ENCODE measurements around the gene PRR18.
A peak's percentile ranks its signal among the peaks of the same experiment; 100 is the strongest.

The PRR18 gene

DNA sequence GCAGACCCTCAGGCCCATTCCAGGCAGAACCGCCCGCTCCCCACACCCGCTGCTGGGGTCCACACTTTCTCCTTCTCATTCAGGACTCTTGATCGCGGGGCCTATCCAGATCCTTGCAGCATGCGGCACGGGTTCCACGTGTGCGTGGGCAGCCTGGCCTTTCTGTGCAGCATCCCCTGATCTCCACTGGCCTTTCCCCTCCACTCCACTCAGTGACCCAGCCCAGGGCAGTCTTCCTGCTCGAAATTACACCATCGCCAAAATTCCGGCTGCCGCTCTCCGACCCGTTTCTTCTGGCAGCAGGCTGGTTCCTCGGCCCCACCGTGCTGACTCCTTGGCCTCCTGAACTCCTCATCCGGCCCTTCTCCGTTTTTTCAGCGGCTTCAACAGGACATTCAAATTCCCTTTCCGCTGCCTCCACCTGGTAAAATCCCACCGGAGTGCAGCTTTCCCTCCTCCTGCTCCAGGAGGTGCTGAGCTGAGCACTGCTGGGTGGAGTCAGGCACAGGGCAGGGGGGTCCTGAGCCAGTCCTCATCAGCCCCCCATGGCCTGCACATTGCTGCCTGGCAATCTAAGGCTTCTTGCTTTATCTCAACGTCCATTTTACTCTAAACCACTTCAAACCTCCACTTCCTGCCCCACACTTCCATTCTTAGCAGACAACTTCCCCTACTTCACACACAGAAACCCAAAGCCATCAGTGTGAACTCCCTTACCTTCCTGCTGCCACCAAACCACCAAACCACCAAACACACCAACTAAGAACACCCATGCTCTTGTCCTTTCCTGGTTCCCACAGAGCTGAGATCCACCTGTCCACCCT is 25.2 kb upstream of the PRR18 start:
- no peak for DNase-seq

DNA sequence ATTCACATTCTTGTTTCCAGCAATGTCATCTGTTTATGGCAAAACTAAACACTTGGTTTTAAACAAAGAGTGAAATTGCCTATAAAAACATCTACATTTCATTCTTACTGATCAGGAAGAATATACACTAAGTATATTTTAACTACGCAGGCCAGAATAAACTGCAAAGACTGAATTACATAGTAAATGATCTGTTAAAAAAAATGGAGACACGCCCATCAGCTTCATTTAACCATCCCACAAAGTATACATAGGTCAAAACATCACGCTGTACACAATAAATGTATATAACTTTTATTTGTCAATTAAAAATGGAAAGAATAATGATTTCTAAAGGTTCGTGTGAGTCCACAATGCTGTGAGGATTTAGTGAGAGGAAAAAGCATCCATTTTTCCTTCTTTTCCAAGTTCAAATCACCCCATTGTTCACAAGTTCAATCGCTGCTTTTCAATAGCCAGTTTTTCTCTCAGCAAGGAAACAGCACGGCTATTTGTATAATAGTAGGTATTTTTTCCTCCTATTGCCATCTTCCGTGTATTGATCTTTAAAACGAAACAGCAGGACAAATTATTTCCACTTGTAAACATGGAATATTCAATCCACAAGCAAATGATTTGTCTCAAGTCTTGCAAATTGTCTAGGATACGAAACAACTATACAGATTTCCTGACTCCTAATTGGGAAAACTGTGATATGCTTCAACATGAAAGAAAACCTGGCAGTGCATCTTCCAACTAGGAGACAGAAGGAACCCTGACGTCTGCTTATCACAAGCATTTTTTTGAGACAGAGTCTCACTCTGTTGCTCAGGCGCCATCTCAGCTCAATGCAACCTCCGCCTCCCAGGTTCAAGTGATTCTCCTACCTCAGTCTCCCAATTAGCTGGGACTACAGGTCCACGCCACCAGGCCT is 23.6 kb upstream of the PRR18 start:
- DNase-seq = no peak

DNA sequence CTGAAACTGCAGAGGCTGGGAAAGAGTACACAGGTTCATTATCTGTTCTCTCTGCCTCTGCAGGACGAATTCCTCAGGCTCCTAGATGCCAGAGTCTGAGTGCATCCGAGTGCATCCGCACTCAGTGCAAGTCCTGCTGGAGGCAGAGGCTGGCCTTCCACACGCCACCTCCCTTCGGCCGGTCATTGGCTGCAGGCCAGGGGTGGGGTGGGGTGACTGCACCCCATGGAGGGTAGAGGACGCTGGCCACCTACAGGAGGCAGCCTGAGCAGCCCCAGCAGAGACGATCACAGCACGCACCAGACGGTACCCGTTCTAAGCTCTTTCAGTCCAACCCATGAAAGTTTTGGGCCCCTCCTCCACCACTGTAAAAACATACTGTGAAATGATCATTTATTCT is 22.4 kb upstream of the PRR18 start:
- DNase-seq = no peak

DNA sequence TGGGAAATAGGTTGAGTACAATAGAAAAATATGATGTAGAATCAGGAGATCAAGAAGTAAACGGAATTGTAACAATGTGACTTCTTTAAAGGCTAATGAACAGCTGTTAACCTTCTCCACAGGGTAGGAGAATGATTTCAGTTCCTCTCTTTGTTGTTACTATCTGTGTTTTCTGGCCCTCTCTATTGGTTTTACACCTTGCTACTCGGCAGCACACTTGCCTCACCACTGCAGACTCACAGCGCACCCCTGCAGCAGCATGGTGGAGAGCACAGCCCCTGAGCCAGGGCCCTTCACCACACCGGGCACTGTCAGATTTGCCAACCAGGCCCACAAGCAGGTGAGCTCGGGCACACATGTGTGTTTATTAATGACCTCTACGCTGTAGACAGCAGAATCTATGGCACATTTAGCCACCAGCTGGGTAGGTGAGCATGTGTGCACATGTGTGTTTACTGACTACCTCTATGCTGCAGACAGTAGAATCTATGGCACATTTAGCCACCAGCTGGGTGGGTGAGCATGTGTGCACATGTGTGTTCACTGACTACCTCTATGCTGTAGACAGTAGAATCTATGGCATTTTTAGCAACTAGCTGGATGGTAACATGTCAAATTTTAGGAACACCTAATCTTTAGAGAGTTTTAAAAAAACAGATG is 17.3 kb upstream of the PRR18 start:
- no peak for DNase-seq

DNA sequence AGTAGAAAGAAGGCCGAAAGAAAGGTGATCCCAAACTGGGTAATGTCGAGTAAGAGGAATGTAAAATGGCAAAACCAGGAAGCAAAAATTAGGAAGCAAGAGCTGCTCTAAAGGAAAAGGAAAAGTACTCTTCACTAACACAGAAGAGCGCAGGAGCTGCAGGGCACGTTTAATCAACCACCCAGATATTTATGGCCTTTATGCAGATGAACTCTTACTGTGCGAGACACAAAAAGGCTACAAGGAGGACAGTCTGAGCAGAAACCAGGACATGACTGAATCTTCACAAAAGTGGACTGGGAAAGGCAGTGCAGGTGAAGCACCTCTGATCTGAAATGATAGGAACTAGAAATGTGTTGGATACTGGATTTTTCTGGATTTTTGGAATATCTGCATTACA is 15.2 kb upstream of the PRR18 start:
- no peak for DNase-seq

DNA sequence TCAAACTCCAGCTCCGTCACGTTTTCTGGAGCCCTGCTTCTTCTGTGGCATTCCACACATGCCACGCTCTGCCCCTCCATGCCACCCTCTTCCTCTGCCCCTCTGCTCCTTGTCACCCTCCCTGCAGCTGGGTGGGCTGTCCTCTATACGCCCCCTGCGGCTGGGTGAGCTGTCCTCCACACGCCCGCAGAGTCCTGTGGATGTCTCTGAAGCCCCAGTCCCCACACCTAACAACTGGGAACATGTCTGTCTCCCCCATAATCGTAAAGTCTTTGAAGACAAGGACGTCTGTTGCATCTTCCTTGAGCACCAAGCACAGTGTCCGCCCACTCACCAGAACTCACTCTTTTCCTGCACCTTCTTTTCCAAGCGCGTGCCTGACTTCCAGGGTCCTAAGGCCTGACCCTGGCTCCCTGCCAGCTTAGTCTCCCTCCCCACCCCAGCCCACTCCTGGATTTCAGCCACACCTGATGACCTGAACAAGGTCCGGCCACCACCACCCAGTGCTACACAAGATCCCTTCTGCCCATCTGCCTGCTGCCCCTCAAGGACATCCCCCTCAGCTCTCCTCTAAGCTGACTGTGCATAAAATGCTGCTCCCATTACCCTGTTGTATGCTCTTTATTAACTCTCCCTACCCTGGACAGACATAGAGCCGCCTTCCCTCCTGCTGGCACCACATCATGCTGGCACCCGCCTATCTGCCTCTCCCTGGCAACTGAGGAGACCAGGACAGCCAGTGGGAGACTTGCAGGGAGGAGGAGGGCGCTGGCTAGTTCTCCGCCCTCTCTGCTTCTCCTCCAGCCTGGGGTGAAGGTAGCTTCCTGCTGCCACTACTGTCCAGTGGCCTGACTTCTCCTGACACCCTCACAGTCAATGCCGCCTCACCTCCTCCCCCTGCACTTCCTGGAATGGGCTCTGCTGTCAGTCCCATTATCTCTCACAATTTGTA is 10.7 kb upstream of the PRR18 start:
- peak; percentile 32 for DNase-seq

DNA sequence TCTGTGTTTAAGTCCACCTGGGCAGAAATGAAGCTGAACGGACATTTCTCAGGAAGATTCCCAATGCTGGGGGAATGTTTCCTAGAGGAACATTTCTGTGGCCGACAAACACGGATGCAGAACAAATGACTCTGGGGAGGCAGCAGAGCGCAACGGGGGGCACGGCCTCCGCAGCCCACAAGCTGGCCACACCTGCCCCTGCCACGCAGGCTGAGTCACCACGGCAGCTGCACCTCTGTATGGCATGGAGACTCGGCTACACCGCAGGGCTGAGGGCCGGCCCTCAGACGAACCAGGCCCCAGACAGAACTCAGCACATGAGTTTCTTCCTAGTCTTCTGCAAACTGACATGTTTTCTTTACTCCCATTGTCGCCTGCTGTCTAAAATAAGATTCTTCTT is 10.0 kb upstream of the PRR18 start:
- DNase-seq = no peak

DNA sequence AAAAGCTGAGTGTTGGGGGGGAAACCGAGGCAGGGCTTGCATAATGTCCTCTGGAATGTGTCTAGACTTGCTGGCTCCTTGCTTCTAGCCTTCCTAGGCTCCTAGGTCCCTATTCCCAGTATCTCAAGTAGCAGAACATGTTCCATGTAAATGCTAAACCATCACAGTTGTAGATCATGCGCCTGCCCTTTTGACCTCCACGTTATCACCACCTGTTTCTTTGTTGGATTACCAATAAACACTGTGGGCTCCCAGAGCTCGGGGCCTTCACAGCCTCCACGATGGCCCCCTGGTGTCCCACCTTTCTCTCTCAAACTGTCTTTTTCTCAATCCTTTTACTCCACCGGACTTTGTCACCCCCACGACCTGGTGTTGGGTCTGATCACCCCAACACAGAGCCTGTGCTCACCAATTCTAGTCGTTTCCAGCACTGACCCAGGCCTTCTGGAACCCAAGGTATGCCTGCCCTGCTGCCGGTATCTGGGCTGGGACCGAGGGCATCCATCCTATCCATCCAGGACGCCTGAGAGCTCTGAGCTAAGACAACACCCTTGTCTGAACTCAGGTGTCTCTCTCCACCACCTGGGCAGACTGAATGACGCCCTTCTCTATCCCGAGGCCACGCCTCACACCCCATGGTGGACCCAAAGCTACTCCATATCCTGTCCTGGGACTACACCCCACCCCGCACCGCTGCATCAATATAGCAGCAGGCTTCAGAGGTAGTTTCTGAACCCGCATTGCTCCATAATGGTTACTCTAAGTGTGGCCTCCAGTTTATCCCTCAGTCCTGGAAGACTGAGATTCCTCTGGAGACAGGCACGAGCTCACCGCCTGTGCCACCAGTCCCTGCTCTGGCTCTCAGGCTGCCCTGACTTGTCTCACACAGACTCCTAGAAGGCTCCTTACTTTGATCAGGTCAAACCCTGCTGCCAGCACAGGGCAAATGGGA is 9.3 kb upstream of the PRR18 start:
- DNase-seq = no peak

DNA sequence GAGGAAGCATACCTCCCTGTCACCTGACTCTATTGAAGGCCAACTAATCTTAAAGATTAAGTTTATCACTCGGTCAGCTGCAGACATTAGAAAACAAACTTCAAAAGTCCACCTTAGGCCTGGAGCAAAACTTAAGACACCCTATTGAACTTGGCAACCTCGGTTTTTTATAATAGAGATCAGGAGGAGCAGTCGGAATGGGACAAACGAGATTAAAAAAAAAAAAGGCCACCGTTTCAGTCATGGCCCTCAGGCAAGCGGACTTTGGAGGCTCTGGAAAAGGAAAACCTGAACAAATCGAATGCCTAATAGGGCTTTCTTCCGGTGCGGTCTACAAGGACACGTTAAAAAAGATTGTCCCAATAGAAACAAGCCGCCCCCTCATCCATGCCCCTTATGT is 7.2 kb upstream of the PRR18 start:
- no peak for DNase-seq

DNA sequence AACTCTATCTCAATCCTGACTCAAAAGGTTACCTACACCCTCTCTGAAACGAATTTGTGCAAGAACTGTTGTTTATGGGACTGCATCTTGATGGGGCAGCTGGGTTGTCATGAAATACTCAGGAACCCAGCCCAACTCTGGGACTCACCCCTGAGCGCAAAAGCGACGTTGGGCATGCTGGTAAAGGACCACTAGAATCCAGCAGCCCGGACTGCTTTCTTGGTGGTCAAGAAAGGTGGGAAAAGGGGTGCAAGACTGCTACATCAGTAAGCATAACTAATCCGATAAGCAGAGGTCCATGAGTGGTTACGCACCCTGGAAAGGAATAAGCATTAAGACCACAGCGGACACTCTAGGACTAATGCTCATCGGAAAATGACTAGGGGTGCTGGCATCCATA is 6.3 kb upstream of the PRR18 start:
- DNase-seq = no peak

DNA sequence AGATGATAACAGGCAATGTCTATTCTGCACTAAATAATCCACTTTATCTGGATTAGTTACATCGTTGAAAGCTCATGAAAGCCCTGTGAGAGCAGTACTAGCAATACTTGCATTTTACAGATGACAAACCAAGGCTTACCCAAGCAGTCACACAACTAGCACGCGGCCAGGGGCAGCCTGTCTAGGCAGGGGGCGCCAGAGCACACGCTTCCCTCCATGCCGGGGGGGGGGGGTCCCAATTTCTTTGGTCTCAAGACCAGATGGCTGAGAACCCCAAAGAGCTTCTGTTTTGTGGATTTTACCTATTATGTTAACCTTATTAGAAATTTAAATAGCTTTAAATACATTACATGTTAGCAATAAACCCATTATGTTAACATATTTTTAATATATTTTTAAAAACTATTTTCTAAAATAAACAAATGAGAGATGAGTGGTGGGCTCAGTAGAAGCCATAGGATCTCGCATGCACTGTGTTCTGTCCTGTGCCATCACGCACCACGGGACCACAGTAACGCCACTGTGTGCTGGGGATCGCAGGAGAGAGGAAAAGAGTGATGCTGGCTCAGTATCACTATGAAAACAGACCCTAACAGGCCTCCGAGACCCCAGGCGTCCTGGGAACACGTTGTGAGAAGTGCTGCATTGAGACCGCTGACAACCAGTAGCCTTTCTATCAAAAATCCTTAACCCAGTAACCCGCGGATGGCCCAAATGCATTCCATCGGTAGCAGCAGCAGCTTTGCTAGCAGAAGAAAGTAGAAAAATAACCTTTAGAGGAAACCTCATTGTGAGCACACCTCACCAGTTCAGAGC is 5.3 kb upstream of the PRR18 start:
- no peak for DNase-seq

DNA sequence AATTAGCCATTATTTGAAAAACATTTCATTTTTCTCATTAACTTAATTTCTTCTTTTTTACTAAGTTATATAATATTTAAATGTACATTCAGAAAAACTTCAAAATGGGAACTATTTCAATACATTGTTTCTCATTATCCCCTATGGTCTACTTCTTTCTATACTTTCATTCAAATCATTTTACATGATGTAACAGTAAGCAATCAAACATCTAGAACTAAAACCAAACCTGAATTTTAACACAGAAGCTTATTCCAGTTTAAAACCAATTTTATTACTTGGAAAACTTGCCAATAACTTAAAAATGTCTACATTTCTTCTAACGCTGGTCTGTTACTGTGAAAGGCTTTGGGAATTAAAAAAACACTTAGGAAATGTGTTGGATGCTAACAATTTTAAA is 4.6 kb upstream of the PRR18 start:
- DNase-seq = no peak

DNA sequence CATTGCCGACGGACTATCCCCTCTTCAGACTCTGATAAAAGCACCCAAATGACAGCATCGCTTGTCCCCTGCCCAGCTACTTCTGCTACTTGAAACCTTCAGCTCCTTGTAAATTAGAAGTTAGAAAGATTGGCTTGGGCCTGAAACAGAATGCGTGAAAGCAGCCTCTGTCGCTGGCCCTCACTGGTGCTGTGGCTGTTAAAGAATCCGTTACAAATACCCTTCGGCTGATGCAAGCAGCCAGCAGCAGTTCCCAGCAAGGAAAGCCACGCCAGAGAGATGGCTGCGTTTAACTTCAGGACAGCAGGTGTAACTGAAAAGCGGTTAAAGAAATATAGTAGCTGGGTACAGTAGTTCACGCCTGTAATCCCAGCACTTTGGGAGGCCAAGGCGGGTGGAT is 2.4 kb upstream of the PRR18 start:
- no peak for DNase-seq

DNA sequence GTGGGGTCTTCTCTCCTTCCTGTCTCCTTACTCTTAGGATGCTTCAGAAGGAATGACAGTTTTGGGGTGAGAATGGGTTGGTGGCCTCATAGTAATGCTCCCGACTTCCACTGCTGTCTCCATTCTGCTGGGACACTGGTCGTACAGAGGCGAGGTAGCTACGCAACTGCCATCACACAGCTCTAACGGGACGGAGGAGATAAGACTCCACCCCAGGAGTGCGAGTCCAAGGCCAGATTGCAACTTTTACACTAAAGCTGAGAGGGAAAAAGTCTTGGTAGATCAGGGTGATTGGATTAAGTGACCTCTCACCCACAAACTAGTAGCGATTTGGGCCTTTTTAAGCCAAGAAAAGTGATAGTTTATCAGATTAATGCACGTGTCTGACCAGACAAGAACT is 1.8 kb upstream of the PRR18 start:
- DNase-seq = no peak

DNA sequence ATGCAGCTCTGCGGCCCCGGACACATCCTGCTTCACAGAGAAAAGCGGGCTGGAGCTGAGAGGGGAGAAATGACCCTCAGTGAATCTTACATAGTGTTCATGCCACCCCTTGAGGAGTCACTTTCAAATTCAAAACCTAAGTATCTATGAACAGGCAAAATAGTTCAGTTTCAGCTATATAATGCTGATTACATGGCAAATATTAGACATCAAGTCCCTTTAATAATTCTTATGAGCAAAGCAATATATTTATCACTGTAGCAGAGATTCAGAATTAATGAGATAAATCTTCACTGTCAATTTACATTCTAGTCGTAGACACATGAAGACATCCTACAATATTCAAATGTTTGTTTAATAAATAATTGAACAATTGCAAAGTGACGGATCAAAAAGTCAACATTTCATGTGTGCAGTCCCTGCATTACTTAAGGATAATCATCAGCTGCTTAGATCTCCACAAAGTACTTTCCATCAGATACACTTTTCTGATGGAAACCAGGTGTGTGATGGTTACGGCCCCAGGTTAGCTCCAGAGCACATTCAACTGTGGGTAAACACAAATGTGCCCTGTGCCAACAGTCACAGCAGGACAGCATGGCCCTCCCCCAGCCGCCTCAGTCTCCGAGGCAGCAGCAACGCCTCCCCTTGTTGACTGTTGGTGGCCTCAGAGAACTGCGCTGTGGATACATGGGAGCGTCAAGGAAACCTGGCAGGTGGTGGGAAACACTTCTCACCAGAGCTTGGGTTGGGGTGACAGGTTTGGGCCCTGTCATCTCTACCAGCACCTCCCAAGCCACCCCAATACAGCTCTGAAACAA is 787 bp upstream of the PRR18 start:
- DNase-seq = no peak

DNA sequence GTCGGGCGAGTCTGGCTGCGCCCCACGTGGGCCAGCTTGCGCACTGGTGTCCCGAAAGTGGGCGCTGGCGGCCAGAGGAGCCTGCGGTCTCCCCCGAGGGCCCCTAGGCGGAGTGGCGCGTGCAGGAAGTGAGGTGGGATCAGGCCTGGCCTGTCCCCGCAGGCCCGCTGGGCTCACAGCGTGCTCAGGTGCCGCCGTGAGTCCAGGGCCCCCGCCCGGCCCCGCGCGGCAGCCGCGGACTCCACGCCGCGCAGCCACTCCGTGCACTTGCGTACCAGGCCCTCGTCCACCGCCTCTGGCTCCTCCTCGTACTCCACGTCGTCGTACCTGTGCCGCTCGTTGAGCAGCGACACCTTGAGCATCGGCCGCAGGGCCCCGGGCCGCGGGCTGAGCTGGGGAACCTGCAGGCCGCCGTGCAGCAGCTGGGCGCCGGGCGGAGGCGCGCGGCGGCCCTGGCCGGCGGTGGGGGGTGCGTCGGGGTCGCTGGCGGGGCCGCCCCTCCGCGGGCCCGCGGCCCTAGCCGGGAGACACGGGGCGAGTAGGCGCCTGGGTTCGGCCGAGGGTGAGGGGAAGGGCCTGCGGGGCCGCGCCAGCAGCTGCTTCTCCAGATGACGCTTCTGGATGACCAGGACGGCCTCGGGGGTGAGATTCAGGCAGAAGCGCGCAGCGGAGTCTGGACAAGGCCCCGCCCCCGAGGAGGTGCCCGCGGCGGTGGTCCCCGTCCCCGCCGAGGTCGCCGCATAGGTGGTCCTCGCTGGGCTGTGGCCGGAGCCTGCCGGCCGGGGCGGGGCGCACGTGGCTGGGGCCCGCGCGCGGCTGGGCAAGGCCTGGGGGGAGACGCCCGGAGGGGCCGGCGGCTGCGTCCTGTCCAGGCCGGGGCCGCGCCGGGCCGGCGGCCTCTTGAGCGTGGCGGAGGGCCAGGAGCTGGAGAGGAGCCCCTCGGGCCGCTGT is 835 bp downstream of the PRR18 start:
- no peak for DNase-seq

DNA sequence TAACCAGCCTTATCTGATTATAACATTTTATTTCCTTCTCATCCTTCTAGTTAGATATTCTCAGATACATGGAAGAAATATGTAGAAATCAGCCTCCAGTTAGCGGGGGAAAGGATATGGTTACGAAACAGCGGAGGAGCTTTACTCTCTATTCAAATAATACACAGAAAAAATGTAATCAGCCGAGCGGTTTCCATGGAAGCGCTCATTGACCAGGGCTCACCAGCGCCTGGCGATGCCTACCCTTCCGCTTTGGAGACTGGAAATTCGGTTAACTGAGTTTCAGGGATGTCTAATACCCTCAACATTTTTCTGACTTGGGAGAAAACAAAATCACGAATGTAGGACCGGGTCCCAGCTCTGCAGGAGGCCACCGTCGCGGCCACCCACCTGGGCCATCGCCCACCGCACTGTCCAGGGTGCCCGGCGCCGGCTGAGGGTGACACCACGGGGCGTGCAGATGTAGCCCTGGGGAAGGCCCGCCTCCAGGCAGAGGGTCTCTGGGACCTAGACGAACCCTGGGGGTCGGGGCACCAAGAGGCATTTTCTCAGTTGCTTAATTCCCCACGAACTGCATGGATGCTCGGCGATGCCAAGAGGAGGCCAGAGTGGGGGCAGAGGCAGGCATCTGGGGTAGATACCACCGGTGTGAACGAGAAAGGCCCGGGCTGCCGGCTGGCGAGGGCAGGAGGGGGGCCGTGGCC is 1.7 kb downstream of the PRR18 start:
- DNase-seq = no peak

All from NCI-H226 (cell line).